ENCODE results near the gene PSD4.

Gene PSD4

DNA sequence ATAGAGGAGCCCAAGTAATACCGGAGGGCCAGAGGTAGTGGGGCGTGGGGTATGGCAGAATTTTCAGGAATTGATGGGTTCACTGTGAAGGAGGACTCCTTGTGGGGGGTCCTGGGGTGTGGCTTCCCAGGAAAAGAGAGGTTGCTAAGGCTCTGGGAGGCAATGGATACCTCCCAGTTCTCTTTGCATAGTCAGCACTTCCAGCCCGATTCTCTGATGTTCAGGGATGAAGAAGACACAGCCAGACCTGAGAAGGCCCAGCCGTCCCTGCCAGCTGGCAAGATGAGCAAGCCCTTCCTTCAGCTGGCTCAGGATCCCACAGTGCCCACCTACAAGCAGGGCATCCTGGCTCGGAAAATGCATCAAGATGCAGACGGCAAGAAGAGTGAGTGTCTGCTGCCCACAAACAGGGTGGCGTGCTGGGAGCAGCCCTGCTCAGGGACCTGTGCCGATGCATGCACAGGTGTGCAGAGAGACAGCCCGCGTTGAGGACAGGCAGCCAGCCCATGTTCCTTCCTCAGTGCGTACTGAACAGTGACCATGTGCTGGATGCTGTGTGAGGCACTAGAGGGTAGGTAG lies 22.2 kb downstream of the PSD4 start:
- Histone ChIP-seq H2AFZ (ENCODE audit: low read depth, low read length, severe bottlenecking) (no peak overlapping the region), H4K20me1 (ENCODE audit: low read depth, low read length) (no peaks in the 10 kb centered on the region), H3K9ac (ENCODE audit: low read length) (no peak overlapping the region), H3K36me3 (ENCODE audit: low read length) (no peaks in the 10 kb centered on the region), H3K79me2 (ENCODE audit: insufficient read depth, low read length) (no peaks in the 10 kb centered on the region), H3F3A (ENCODE audit: insufficient read depth) (no peaks in the 10 kb centered on the region), H3K27me3 (ENCODE audit: low read length) (no peaks in the 10 kb centered on the region), H3K9me3 (ENCODE audit: insufficient read depth, low read length) (no peaks in the 10 kb centered on the region), H3K9me2 (replicated peaks; ENCODE audit: insufficient read depth, low read length) (no peaks in the 10 kb centered on the region), H3K4me2 (ENCODE audit: low read depth, low read length, poor library complexity, severe bottlenecking) (no peak overlapping the region), H3K27ac (ENCODE audit: low read depth, low read length) (no peak overlapping the region), H3K4me3 (ENCODE audit: insufficient read depth, low read length, poor library complexity, severe bottlenecking) (no peak overlapping the region)
- TF ChIP-seq EZH2phosphoT487 (conservative IDR thresholded peaks at IDR 0.05; ENCODE audit: low read length): no peak
- TF ChIP-seq, protein P1, sequence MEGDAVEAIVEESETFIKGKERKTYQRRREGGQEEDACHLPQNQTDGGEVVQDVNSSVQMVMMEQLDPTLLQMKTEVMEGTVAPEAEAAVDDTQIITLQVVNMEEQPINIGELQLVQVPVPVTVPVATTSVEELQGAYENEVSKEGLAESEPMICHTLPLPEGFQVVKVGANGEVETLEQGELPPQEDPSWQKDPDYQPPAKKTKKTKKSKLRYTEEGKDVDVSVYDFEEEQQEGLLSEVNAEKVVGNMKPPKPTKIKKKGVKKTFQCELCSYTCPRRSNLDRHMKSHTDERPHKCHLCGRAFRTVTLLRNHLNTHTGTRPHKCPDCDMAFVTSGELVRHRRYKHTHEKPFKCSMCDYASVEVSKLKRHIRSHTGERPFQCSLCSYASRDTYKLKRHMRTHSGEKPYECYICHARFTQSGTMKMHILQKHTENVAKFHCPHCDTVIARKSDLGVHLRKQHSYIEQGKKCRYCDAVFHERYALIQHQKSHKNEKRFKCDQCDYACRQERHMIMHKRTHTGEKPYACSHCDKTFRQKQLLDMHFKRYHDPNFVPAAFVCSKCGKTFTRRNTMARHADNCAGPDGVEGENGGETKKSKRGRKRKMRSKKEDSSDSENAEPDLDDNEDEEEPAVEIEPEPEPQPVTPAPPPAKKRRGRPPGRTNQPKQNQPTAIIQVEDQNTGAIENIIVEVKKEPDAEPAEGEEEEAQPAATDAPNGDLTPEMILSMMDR (IDR thresholded peaks at IDR 0.05; ENCODE audit: insufficient read depth, low read length, poor library complexity, severe bottlenecking): no peak

DNA sequence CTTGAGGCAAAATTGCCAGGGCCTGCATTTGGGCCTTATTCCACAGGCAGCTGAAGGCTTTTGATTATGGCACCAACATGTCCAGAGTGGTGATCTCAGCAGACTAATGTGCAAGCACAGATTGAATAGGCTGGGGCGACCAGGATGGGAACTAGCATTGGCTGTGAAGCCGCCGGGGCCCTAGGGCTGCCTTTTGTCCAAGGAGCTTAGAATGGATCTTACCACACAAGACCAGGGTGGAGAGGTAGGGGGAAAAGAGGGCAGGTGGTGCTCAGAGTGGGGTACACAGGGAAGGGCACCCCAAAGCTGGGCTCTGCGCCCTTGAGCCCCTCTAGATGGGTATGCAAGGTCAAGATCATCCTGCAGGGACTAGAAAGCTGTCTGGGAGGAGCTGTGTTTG lies 23.1 kb downstream of the PSD4 start:
- Histone ChIP-seq H3K36me3 (ENCODE audit: low read length) (no peaks in the 10 kb centered on the region), H3K79me2 (ENCODE audit: insufficient read depth, low read length) (no peaks in the 10 kb centered on the region), H4K20me1 (ENCODE audit: low read depth, low read length) (no peaks in the 10 kb centered on the region), H3K4me3 (ENCODE audit: insufficient read depth, low read length, poor library complexity, severe bottlenecking) (no peak overlapping the region), H2AFZ (ENCODE audit: low read depth, low read length, severe bottlenecking) (no peak overlapping the region), H3F3A (ENCODE audit: insufficient read depth) (no peaks in the 10 kb centered on the region), H3K4me2 (ENCODE audit: low read depth, low read length, poor library complexity, severe bottlenecking) (no peak overlapping the region), H3K9me2 (replicated peaks; ENCODE audit: insufficient read depth, low read length) (no peaks in the 10 kb centered on the region), H3K27ac (ENCODE audit: low read depth, low read length) (no peak overlapping the region), H3K9me3 (ENCODE audit: insufficient read depth, low read length) (no peaks in the 10 kb centered on the region), H3K9ac (ENCODE audit: low read length) (no peak overlapping the region), H3K27me3 (ENCODE audit: low read length) (no peaks in the 10 kb centered on the region)
- no peak for TF ChIP-seq EZH2phosphoT487 (conservative IDR thresholded peaks at IDR 0.05; ENCODE audit: low read length)
- TF ChIP-seq, protein P1 (IDR thresholded peaks at IDR 0.05; ENCODE audit: insufficient read depth, low read length, poor library complexity, severe bottlenecking): no peak

GRCh38 chr2:113197347-113198047 lies 23.7 kb downstream of the PSD4 start:
- Histone ChIP-seq H3F3A (ENCODE audit: insufficient read depth) (no peaks in the 10 kb centered on the region), H3K9me3 (ENCODE audit: insufficient read depth, low read length) (no peaks in the 10 kb centered on the region), H3K4me2 (ENCODE audit: low read depth, low read length, poor library complexity, severe bottlenecking) (no peak overlapping the region), H3K9me2 (replicated peaks; ENCODE audit: insufficient read depth, low read length) (no peaks in the 10 kb centered on the region), H3K27me3 (ENCODE audit: low read length) (no peaks in the 10 kb centered on the region), H2AFZ (ENCODE audit: low read depth, low read length, severe bottlenecking) (no peak overlapping the region), H3K9ac (ENCODE audit: low read length) (no peak overlapping the region), H3K4me3 (ENCODE audit: insufficient read depth, low read length, poor library complexity, severe bottlenecking) (no peak overlapping the region), H3K36me3 (ENCODE audit: low read length) (no peaks in the 10 kb centered on the region), H3K27ac (ENCODE audit: low read depth, low read length) (no peak overlapping the region), H3K79me2 (ENCODE audit: insufficient read depth, low read length) (no peaks in the 10 kb centered on the region), H4K20me1 (ENCODE audit: low read depth, low read length) (no peaks in the 10 kb centered on the region)
- TF ChIP-seq, protein P1 (IDR thresholded peaks at IDR 0.05; ENCODE audit: insufficient read depth, low read length, poor library complexity, severe bottlenecking): no peak
- TF ChIP-seq EZH2phosphoT487 (conservative IDR thresholded peaks at IDR 0.05; ENCODE audit: low read length): no peak
